ENCODE measurements around the gene BRD2. TPM values are rescaled to one million over a fixed set of nuclear protein-coding genes. Genes with fewer than 3 reads are reported as not detected.

The BRD2 gene
- total RNA-seq, 4 donors from 2014 or later: 97.5 to 130 (median 119) TPM

GRCh38 chr6:33029328-33030184 lies 61.2 kb downstream of the BRD2 start:
- H3K4me3 ChIP-seq (ENCODE audit: low read depth, poor library complexity, severe bottlenecking): no peak overlapping the region
- 55 to 60% methylated on average over 6 of the region's 6 CpGs for WGBS, 2 donors
- TF ChIP-seq POLR2A (IDR thresholded peaks at IDR 0.05): no peak
- TF ChIP-seq CTCF (IDR thresholded peaks at IDR 0.05): no peak
- intact Hi-C loops (cut with DNase I; ENCODE audit: low total_unique reads): no loop called here
- peak in 1 of 2 donors; percentile 42 for DNase-seq (ENCODE audit: low spot score in 2 of 2)

- DNase-seq (ENCODE audit: low spot score in 2 of 2): no peak
- 42 to 64% methylated on average over 3 of the region's 3 CpGs for WGBS, 2 donors
- no peak overlapping the region for H3K4me3 ChIP-seq (ENCODE audit: low read depth, poor library complexity, severe bottlenecking)
- intact Hi-C loops (cut with DNase I; ENCODE audit: low total_unique reads): no loop called here
- TF ChIP-seq CTCF (IDR thresholded peaks at IDR 0.05): no peak
- no peak for TF ChIP-seq POLR2A (IDR thresholded peaks at IDR 0.05)
Observed at GRCh38 chr6:33030245-33030644, 61.9 kb downstream of the BRD2 start.

Other genes starting within 250 kb of the BRD2 start
- 1 to 10 TPM; 3.4 to 7.2 (median 5.6) TPM for gene HLA-DQA2, start 227.2 kb upstream of the BRD2 start, total RNA-seq
- gene HLA-DQB2, start 205.1 kb upstream of the BRD2 start, total RNA-seq: 10 to 100 TPM; 63.7 to 89.1 (median 68.7) TPM
- gene HLA-DOB, start 151.6 kb upstream of the BRD2 start, total RNA-seq: 1 to 10 TPM; 1.7 to 3.3 (median 2.1) TPM
- gene TAP2, start 129.9 kb upstream of the BRD2 start, total RNA-seq: 10 to 100 TPM; 13.6 to 23.3 (median 15.6) TPM
- gene PSMB8, start 124.5 kb upstream of the BRD2 start, total RNA-seq: 10 to 100 TPM; 38.9 to 63.9 (median 50.3) TPM
- gene TAP1, start 114.9 kb upstream of the BRD2 start, total RNA-seq: 100 to 1,000 TPM in 3 of 4 donors, 10 to 100 TPM in 1; 90.7 to 113 (median 105) TPM
- gene PSMB9, start 114.4 kb upstream of the BRD2 start, total RNA-seq: 10 to 100 TPM; 25.4 to 29.9 (median 28.1) TPM
- gene HLA-DMB, start 27.6 kb upstream of the BRD2 start, total RNA-seq: 10 to 100 TPM; 15.3 to 23.2 (median 18.4) TPM
- gene HLA-DMA, start 15.5 kb upstream of the BRD2 start, total RNA-seq: 10 to 100 TPM; 11.5 to 33.4 (median 22.4) TPM
- 10 to 100 TPM in 3 of 4 donors, 1 to 10 TPM in 1; 4.3 to 47.9 (median 13.4) TPM for gene HLA-DOA, start 41.0 kb downstream of the BRD2 start, total RNA-seq
- 100 to 1,000 TPM in 2 of 4 donors, 10 to 100 TPM in 2; 57.1 to 127 (median 96.8) TPM for gene HLA-DPA1, start 105.1 kb downstream of the BRD2 start, total RNA-seq
- gene HLA-DPB1, start 107.4 kb downstream of the BRD2 start, total RNA-seq: 10 to 100 TPM; 48.1 to 84.0 (median 63.3) TPM
- gene COL11A2, start 223.9 kb downstream of the BRD2 start, total RNA-seq: under 1 TPM; 0.16 to 0.30 (median 0.28) TPM
- 10 to 100 TPM; 17.8 to 27.3 (median 24.9) TPM for gene RXRB, start 232.1 kb downstream of the BRD2 start, total RNA-seq
- 10 to 100 TPM; 35.4 to 52.7 (median 39.1) TPM for gene SLC39A7, start 232.3 kb downstream of the BRD2 start, total RNA-seq
- 10 to 100 TPM; 39.3 to 49.5 (median 41.8) TPM for gene HSD17B8, start 236.1 kb downstream of the BRD2 start, total RNA-seq
- gene RING1, start 239.9 kb downstream of the BRD2 start, total RNA-seq: 10 to 100 TPM; 10.0 to 22.1 (median 13.7) TPM